ENCODE measurements around the gene CDC42SE2. TPM values are rescaled to one million over a fixed set of nuclear protein-coding genes. Genes with fewer than 3 reads are reported as not detected.
"Not testable (repeated sequence)": the region's sequence is repeated elsewhere in the genome, so short reads cannot be mapped to it uniquely, and the experiment has no call there.

The CDC42SE2 gene
- total RNA-seq, 4 donors from 2014 or later, result 71.8 to 118 (median 91.8) TPM

DNA sequence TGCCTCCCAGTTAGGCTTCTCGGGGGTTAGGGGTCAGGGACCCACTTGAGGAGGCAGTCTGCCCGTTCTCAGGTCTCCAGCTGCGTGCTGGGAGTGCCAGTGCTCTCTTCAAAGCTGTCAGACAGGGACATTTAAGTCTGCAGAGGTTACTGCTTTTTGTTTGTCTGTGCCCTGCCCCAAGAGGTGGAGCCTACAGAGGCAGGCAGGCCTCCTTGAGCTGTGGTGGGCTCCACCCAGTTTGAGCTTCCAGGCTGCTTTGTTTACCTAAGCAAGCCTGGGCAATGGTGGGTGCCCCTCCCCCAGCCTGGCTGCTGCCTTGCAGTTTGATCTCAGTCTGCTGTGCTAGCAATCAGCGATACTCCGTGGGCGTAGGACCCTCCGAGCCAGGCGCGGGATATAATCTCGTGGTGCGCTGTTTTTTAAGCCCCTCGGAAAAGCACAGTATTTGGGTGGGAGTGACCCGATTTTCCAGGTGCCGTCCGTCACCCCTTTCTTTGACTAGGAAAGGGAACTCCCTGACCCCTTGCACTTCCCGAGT is 48.5 kb downstream of the CDC42SE2 start:
- H3K4me1 ChIP-seq, result peaks cover 3 to 45% (median 24%) of the 10 kb centered on the region in 4 donors
- H3K27me3 ChIP-seq; intact Hi-C loops (cut with DNase I; ENCODE audit: low total_unique reads); H3K36me3 ChIP-seq; in situ Hi-C loops (cut with MboI; ENCODE audit: low pct_ligation_motif_present in 1 of 4, low pct_unique_long_range_greater_than_20kb in 1 of 4, low sequenced_read_pairs in 3 of 4); H3K9me3 ChIP-seq: not testable (repeated sequence)
- TF ChIP-seq POLR2AphosphoS5 (IDR thresholded peaks at IDR 0.05), result peak in 2 of 3 donors; percentile 26 to 39
- peak overlapping the region; percentile 75 to 82 (median 78) for H3K27ac ChIP-seq
- DNase-seq, result peak; percentile 81
- 71% methylated on average over 15 of the region's 16 CpGs; no CpG with 5 or more reads in 1 of the 2 donors for WGBS, 2 donors (ENCODE audit: low coverage in 1 of 2)
- peak overlapping the region in 3 of 4 donors; percentile 29 to 43 (median 36) for H3K4me3 ChIP-seq

DNA sequence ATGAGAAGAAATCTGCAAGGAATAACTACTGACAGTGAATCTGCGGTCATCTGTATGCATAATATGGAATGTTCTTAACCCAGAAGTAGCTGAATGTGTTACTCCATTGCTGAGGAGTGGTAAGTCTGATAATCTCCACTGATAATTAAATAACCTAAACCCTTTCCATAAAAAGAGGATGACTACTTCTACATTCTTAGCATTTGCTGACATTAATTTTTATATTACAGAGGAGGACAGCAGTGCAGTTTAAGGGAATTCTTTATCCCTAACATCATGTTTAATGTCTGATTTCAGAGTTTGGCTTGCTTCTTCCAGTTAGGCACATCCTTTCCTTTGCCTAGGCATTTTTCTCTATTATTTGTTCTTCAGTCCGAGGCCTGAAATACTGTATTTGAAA is 52.2 kb downstream of the CDC42SE2 start:
- 95% methylated on average over 2 of the region's 2 CpGs for WGBS, 2 donors (ENCODE audit: low coverage in 1 of 2)
- in situ Hi-C loops (cut with MboI; ENCODE audit: low pct_ligation_motif_present in 1 of 4, low pct_unique_long_range_greater_than_20kb in 1 of 4, low sequenced_read_pairs in 3 of 4), result no loop called here
- DNase-seq, result no peak

DNA sequence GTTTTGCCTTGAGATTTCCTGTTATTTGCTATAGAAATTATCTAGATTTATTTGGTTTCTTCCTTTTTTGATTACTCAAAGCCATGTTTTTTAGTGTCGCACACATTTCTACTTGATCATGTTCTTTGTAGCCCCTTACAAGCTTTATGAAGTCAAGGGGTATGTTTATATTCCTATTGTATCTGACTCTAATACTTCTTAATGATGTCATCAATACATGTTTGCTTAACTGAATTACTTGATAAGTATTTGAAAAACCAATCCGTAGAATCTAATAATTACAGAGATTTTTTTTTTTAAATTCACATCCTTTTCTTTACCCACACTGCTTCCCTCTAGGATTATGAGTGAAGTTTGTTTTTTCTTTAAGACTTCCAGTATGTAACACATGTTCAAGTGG is 53.0 kb downstream of the CDC42SE2 start:
- TF ChIP-seq POLR2A (IDR thresholded peaks at IDR 0.05), result no peak
- no peak for TF ChIP-seq POLR2AphosphoS5 (IDR thresholded peaks at IDR 0.05)
- TF ChIP-seq EP300 (IDR thresholded peaks at IDR 0.05; ENCODE audit: low read depth), result no peak
- TF ChIP-seq, protein P1, sequence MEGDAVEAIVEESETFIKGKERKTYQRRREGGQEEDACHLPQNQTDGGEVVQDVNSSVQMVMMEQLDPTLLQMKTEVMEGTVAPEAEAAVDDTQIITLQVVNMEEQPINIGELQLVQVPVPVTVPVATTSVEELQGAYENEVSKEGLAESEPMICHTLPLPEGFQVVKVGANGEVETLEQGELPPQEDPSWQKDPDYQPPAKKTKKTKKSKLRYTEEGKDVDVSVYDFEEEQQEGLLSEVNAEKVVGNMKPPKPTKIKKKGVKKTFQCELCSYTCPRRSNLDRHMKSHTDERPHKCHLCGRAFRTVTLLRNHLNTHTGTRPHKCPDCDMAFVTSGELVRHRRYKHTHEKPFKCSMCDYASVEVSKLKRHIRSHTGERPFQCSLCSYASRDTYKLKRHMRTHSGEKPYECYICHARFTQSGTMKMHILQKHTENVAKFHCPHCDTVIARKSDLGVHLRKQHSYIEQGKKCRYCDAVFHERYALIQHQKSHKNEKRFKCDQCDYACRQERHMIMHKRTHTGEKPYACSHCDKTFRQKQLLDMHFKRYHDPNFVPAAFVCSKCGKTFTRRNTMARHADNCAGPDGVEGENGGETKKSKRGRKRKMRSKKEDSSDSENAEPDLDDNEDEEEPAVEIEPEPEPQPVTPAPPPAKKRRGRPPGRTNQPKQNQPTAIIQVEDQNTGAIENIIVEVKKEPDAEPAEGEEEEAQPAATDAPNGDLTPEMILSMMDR (IDR thresholded peaks at IDR 0.05), result no peak
- in situ Hi-C loops (cut with MboI; ENCODE audit: low pct_ligation_motif_present in 1 of 4, low pct_unique_long_range_greater_than_20kb in 1 of 4, low sequenced_read_pairs in 3 of 4), result no loop called here
- no peak for DNase-seq
- Histone ChIP-seq H3K36me3 (peaks cover 0 to 7% (median 0%) of the 10 kb centered on the region in 4 donors), H3K27ac (no peak overlapping the region), H3K4me3 (no peak overlapping the region), H3K9me3 (no peaks in the 10 kb centered on the region), H3K27me3 (no peaks in the 10 kb centered on the region), H3K4me1 (peaks cover 3 to 41% (median 24%) of the 10 kb centered on the region in 4 donors)
- intact Hi-C loops (cut with DNase I; ENCODE audit: low total_unique reads), result no loop called here
- WGBS, 2 donors (ENCODE audit: low coverage in 1 of 2), result 93 to 96% methylated on average over 2 of the region's 2 CpGs

More for the DNA sequence above, 52.2 kb downstream of the CDC42SE2 start:
- Histone ChIP-seq H3K27me3 (no peaks in the 10 kb centered on the region), H3K9me3 (no peaks in the 10 kb centered on the region), H3K4me1 (peaks cover 3 to 45% (median 24%) of the 10 kb centered on the region in 4 donors), H3K27ac (no peak overlapping the region), H3K4me3 (no peak overlapping the region), H3K36me3 (peaks cover 0 to 7% (median 0%) of the 10 kb centered on the region in 4 donors)
- TF ChIP-seq EP300 (IDR thresholded peaks at IDR 0.05; ENCODE audit: low read depth) (no peak), POLR2AphosphoS5 (IDR thresholded peaks at IDR 0.05) (no peak), POLR2A (IDR thresholded peaks at IDR 0.05) (no peak)
- TF ChIP-seq, protein P1 (IDR thresholded peaks at IDR 0.05), result no peak
- intact Hi-C loops (cut with DNase I; ENCODE audit: low total_unique reads), result no loop called here

DNA sequence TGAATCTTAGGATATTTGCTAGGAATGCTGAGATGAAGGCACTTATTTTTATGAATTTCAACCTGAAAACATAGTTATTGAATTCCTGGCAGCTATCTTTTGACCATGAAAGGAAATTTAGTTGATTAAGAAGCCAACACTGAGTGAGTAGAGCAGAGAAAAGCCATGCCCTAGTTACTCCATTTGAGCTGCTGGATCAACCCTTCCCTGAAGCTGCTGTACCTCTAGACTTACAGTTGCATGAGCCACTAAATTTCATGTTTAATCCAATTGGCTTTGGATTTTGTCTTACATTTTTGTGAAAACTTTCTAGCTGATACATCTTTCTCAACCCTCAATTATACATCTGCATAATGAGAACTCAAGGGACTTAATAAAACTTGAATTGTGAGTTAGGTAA is 54.6 kb downstream of the CDC42SE2 start:
- H3K9me3 ChIP-seq, result no peaks in the 10 kb centered on the region
- no peak overlapping the region for H3K27ac ChIP-seq
- in situ Hi-C loops (cut with MboI; ENCODE audit: low pct_ligation_motif_present in 1 of 4, low pct_unique_long_range_greater_than_20kb in 1 of 4, low sequenced_read_pairs in 3 of 4), result no loop called here
- intact Hi-C loops (cut with DNase I; ENCODE audit: low total_unique reads), result no loop called here
- no peak overlapping the region for H3K4me3 ChIP-seq
- TF ChIP-seq POLR2AphosphoS5 (IDR thresholded peaks at IDR 0.05), result no peak
- no peaks in the 10 kb centered on the region for H3K27me3 ChIP-seq
- H3K4me1 ChIP-seq, result peaks cover 3 to 44% (median 19%) of the 10 kb centered on the region in 4 donors
- H3K36me3 ChIP-seq, result peaks cover 0 to 7% (median 0%) of the 10 kb centered on the region in 4 donors
- DNase-seq, result no peak

DNA sequence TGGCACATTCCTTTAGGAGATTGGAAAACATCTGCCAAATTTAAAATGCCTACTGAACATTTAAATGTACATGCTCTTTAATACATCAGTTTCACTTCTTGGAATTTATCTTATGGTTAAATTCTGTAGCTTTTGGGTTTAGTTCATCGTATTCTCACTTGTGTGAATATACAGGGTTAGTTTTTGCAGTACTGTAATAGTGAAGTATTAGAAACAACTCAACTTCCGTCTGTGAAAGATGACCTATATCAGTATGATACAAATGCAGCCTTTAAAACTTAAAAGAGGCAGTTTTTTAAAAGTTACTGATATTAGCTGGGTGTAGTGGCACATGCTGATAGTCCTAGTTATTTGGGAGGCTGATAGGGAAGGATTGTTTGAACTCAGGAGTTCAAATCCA is 57.2 kb downstream of the CDC42SE2 start:
- in situ Hi-C loops (cut with MboI; ENCODE audit: low pct_ligation_motif_present in 1 of 4, low pct_unique_long_range_greater_than_20kb in 1 of 4, low sequenced_read_pairs in 3 of 4), result no loop called here
- intact Hi-C loops (cut with DNase I; ENCODE audit: low total_unique reads), result no loop called here
- no peaks in the 10 kb centered on the region for H3K27me3 ChIP-seq
- no peaks in the 10 kb centered on the region for H3K9me3 ChIP-seq
- TF ChIP-seq POLR2AphosphoS5 (IDR thresholded peaks at IDR 0.05) (no peak), EP300 (IDR thresholded peaks at IDR 0.05; ENCODE audit: low read depth) (no peak), POLR2A (IDR thresholded peaks at IDR 0.05) (no peak)
- TF ChIP-seq, protein P1 (IDR thresholded peaks at IDR 0.05), result no peak
- DNase-seq, result no peak
- H3K27ac ChIP-seq, result no peak overlapping the region
- WGBS, 2 donors (ENCODE audit: low coverage in 1 of 2), result 39 to 50% methylated on average over 2 of the region's 2 CpGs
- H3K4me1 ChIP-seq, result peaks cover 0 to 34% (median 4%) of the 10 kb centered on the region in 4 donors
- no peak overlapping the region for H3K4me3 ChIP-seq
- H3K36me3 ChIP-seq, result peaks cover 0 to 7% (median 0%) of the 10 kb centered on the region in 4 donors
